Stimulated activated CD8-positive, alpha-beta memory T cell treated with anti-CD3 and anti-CD28 coated beads, Interleukin-15, amount 100 ng/mL, for 4 hours (primary cell): ENCODE measurements around the gene CHCHD6.

Experiments
- DNase-seq, 2 donors: peaks; one replicate each; pipeline ENCODE4 v3.0.0-alpha.2; 2020; ENCODE audit warnings: low read depth in 2 of 2

CHCHD6 gene

DNA sequence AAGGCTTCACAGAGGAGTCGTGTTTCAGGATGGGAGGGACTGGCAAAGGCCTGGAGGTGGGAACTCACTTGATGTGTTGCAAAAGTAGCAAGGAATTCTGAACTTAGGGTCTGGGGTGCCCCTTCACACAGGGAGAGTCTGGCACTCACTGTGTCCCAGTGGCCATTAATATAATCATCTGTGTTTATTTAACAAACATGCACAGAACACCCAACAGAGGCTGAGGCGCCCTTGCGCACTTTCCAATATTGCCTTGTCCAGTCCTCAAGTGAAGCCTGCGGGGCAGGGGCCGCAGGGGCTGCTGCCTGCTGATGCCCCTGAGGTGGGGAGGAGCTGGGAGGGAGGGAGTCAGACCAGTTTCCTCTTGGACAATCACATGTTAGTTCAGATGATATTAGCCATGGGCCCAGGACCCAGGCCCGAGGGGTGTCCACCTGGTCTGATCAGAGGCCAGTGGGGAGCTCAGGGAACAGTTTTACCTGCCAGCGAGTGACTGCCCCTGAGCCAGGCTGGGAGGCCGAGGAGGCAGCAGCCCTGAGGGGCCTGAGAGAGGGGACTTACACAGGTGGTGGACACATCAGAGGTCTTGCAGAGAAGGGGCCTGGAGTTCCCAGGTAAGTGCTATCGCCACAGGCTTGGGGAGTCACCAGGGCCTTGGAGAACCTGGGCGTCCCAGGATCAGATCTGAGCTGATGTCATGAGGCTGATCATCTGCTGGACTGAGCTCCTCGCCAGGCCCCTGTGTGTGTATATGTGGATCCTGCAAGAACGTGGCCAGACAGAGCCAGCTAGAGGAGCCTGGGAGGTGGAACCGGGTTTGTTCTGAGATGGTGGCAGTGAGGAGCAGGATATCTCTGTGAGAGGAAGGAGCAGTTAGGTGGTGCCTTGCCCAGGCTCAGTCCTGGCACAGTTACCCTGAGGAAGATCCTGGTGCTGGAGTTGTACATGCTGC is 35.3 kb upstream of the CHCHD6 start:
- no peak for DNase-seq

DNA sequence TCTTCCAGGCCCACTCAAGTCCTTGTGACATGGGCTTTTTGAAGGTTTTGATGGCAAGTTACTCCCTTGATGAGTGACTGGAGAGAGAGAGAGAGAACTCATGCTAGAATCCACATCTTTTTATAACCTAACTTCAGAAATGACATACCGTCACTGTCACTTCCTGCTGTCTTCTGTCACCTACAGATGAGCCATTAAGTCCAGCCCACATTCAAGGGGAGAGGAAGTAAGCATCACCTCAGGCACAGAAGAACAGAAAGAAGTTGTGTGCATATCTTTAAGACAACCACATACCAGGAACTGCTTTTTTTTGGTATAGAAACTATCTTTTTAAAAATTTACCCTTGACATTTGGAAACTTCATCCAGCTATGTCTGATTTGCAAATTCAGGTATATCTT is 32.5 kb upstream of the CHCHD6 start:
- DNase-seq: no peak

DNA sequence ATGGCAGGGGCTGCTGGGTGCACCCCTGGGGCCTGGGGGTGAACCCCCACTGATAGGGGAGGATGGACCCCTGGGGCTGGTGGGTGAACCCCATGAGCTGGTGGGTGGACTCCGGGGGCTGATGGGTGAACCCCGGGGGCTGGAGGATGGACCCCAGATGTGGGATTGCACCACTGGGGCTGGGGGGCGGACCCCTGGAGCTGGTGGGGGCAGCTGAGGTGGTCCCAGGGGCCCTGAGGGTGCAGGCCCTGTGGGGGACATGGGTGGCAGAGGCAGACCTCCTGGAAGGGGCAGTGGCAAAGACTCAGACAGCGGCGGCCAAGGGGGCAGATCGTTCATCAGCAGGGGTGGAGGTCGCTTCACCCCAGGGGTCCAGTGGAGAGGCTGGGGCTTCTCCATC is 31.7 kb upstream of the CHCHD6 start:
- DNase-seq: no peak

DNA sequence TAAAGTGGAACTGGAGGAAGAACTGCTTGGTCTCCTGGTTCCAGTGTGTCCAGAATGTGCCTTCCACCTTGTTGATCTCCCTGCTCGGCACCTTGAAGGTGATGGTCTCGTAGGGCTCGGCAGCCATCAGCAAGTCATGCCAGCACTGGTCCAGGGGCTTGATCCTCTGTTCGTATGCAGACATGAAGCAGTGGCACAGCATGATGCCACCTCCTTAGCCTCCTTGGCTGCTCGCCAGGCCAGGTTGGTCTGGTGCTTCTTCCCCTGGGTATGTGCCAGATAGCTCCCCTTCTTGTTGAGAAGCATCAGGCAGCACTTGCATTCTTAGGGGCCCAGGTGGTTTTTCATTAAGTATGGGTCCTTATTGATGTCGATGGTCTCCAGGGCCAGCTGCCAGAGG is 31.3 kb upstream of the CHCHD6 start:
- DNase-seq: no peak

DNA sequence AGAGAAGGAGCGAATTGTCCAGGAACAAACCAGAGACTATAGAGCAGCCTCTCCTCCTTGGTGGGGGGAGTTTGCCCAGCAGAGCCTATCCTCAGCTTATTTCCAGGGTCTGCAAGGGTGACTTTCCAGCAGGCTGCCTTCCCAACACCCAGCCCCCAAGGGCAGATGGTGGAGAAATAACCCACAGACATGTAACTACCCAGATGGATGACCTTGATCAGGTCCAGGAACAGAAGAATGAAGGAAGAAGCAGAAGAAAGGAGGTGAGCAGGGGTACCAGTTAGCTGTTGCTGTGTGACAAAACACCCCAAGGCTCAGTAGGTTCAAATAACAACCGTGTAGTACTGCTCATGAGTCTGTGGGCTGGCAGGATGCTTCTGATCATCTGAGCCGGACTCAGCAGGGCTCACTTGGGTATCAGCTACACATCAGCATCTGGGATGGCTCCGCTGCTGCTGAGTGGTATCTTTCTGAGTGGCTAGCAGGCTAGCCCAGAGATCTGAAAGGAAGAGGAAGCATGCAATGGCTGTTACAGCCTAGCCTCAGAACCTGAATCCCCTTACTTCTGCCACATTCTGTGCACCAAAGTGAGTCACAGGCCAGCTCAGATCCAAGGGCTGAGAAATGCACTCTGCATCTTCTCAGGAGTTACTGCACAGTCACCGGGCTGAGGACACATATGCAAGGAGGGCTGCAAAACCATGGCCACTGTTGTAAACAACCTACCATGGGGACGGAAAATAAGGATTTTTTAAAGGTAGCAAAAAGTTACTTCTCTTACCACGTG is 26.9 kb upstream of the CHCHD6 start:
- DNase-seq: no peak

DNA sequence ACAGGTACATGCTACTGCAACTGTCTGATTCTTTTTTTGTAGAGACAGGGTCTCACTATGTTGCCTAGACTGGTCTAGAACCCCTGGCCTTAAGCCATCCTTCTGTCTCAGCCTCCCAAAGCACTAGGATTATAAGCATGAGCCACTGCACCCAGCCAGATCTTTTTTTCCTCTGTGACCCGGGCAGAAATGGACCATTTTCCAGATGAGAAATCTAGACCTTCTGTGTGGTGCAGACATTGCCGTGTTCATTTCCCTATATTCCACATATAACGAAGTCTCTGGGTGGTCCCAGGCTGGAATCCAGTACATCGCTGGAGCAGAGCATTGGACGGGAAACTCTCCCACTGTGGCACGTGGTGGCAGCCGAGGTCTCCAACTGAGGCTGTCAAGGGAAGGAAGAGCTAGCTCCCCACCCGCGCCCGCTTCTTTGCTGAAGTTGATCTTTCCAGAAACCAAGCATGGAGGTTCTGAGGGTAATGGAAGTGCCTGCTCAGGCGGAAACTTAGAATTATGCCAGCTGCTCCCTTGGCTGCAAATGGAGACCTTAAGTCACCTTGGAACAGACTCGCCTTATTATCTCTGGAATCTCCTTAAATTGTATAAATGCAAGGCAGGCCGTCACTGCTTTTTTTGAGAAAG is 26.1 kb upstream of the CHCHD6 start:
- DNase-seq: no peak

DNA sequence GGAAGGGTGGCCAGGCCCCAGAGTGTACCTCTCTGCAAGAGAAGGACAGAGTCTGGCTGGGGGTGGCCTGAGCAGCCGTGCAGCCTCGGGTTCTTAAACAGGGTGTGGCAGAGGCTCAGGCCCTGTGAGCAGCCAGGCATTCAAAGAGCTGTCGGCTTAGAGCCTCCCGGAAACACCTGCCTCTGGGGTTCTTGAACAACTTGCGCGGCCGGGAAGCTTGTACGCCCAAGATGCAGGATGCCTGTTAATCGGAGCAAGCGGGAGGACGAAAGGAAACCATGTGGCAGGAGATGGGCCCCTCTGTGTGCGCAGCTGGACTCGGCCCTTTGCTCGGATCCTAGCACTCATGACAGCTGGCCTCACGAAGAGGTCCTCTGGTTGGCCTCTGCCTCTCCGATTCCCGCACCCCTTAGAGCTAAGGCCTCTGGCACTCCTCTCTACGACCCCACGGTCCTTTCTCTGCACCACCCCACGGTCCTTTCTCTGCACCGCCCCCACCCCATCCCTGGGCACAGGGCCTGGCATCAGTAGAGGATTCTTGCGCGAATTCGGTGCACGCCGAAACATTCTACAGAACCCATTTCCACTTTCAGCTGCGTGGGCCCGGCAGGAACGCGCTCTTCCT is 25.2 kb upstream of the CHCHD6 start:
- no peak for DNase-seq

DNA sequence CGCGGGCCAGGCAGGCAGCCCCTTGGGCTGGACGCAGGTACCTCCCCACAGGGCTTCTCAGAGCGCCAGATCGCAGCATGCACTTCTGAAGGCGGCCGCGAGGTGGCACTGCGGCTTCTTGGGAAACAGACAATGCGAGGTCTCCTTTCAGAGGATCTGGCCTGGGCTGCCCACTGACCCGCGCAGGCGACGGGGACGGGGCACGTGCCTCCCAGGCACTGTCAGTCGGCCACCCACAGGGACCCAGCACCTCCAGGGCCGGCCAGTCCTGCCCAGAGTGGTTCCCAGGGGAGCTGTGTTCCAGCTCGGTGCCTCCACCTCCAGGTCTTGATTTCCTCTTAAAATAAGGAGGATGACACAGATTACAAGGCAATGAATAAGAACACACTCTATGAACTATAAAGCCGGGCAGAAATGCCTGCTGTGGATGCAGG is 24.7 kb upstream of the CHCHD6 start:
- DNase-seq: peak; percentile 44 to 53

DNA sequence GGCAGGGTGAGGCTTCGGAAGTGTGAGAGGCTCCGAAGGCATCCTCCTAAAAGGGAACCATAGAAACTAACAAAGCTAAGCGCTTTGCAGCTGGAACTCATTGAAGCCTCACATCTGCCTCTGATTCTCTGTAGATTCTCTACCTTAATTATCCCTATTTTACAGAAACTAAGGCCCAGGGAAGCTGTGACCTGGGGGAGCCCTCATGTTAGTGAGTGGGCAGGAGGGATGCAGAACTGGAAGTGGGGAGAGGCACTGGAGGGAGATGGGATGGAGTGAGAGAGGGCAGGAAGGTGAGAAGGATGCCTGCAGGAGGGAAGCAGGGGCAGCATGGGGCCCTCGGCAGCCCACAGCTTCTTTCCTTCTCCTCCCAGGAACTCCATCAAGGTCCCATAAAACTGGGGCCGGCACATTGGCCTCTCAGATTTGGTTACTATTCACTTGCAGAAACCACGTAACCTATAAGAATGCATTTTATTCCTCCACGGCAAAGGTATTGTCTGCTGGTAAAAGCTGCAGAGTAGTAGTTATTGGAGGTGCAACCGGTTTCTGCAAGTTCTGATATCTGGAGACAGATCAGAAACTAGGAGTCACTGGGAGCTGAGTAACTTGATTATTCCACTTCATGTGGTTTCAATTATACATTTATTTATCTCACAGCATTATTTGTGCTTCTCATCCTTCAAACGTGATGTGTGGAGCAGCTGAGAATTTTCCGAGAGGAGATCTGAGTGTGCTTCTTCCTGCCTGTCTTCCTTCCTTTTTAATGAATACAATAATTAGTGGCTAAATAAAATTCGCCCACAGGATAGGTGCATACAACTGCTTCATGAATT is 24.0 kb upstream of the CHCHD6 start:
- DNase-seq: no peak

DNA sequence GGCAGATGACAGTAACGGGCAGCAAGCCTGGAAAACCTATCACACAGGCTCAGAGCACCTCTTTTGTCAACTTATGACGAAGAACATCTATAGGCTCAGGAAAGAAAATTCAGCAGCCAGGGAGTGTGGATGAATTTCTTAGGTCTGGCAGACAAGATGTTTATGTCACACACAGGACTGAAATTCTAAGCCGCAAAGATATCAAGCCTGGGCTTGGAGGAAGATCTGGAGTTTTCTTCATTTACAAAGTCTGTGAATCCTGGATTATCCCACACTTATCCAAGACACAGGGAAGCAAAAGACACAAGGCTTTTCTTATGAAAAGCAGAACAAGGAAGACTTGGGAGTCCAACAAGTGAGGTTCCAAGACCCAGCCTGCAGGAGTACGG is 23.4 kb upstream of the CHCHD6 start:
- DNase-seq: no peak

DNA sequence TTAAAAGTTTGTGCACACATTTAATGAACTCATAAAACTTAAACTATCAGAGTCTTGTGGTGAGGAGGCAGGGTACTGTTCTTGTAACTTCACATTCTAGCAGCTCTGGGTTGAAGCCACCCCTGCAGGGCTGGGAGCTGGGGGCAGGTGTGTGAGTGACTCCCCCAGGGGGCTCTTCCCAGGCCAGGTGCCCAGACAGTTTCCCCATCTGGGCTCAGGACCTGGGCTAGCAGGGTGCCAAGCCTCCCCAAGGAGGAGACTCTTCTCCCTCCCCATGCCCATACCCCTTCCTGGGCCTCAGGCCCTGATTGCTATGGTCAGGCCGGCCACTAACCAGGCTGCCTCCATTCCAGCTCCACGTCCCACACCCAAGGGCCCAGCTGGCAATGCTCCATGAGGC is 22.0 kb upstream of the CHCHD6 start:
- DNase-seq: no peak

DNA sequence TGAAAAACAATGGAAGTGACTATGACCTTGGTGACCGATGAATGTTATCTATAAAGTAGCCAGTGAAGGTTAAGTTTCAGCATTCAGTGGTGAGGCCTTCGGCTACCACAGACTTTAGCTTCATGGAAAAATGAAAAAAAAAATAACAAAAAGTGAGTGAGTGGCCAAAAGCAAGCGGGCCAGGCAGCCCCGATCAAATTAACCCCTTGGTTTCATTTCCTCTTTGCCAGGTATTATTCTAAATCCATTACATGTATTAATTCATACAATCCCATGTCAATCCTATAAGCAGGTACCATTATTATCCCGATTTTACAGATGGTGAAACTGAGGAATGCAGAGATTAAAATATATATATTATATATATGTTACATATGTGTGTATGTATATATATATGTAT is 21.0 kb upstream of the CHCHD6 start:
- DNase-seq: no peak

DNA sequence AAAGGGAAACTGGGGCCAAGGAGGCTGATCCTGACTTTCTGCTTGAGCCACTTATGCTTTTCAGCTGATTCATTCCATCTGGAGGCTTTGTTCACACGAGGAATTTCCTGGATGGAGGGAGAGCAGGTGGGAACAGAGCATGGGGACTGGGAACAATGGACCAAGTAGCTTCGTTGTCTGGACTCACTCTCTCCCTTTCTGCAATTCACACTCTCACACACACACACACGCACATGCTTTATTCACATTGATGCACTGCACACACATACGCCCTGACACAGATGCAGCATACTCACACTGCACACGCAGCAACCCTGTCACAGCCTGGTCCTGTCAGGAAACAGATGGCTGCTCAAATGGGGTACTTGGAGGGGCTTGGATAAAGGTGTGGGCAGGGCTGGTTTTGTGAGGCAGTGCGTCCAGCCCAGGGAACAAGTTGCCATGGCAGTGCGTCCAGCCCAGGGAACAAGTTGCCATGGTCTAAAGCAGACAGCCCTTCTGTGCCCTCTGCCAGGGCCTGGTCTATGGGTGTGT is 19.8 kb upstream of the CHCHD6 start:
- no peak for DNase-seq

DNA sequence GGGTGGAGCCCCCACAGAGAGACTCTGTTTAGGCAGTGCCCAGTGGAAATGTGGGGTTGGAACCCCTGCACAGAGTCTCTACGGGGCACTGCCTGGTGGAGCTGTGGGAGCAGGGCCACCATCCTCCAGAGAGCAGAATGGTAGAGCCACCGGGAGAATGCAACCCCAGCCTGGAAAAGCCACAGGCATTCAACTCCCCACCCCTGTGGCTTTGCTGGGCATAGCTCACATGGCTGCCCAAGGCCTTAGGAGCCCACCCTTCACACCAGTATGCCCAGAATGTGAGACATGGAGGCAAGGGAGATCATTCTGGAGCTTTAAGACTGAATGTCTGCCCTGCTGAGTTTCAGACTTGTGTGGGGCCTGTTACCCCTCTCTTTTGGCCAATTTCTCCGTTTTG is 19.0 kb upstream of the CHCHD6 start:
- DNase-seq: no peak

DNA sequence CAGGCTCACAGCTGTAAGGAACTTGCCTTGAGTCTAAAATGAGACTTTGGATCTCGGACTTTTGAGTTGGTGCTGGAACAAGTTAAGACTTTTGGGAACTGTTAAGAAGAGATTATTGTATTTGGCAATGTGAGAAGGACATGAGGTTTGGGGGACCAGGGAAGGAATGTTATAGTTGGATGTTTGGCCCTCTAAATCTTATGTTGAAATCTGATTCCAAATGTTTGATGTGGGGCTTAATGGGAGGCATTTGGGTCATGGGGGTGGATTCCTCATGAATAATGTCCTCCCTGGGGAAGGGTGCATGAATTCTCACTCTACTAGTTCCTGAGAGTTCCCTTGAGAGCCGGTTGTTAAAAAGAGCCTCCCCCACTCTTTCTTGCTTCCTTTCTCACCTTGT is 18.5 kb upstream of the CHCHD6 start:
- no peak for DNase-seq

DNA sequence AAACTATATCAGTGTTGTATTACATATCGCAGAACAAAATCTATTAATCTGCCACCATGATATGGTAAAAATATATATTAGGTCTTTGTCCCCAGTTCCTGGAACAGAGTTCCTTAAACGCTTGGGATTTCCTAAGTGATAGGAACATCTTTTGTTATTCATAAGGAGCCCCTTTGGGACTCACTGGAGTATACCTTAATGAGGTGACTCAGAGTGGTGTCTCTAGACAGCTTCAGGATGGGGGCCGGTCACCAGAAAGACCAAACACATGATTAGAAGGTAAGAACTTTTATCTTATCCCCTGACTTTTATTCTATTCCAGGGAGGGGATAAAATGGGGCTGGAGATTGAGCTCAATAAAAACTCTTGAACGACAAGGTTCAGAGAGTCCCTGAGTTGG is 12.3 kb upstream of the CHCHD6 start:
- DNase-seq: no peak

DNA sequence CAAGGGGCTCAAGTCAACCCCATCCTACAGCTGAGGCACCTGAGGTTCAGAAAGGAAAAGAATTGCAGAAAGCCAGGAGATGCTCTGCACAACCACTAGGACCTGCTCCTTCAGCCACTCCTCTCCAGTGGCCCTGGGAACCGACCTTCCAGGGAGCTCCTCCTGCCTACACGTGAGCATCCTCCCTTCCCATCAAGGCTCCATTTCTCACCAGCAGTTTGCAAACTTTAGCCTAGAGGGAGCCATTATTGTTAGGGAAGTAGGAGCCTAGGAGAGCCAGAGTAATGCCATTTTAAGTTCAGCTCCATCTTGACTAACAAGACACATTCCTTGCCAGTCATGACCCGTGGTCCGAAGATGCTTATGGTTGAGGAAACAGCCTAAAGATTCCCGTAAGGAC is 11.2 kb upstream of the CHCHD6 start:
- DNase-seq: no peak

DNA sequence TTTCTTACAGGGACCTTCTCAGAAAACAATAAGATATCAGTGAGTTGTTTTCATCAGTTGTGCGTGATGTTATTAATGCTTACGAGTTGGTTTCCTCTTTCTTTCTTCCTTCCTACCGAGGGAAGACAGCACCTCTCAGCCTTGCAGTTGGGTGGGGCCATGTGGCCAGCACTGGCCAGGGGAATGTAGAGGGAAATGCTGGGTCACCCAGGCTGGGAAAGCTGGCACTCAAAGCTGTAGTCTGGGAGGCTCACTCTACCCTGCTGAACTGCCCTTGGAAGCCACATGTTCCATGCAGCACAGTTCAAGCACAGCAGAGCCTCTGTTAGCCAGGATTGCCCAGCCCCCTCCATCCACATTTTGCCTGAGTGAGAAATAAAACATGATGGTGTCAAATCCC is 10.1 kb upstream of the CHCHD6 start:
- DNase-seq: no peak

DNA sequence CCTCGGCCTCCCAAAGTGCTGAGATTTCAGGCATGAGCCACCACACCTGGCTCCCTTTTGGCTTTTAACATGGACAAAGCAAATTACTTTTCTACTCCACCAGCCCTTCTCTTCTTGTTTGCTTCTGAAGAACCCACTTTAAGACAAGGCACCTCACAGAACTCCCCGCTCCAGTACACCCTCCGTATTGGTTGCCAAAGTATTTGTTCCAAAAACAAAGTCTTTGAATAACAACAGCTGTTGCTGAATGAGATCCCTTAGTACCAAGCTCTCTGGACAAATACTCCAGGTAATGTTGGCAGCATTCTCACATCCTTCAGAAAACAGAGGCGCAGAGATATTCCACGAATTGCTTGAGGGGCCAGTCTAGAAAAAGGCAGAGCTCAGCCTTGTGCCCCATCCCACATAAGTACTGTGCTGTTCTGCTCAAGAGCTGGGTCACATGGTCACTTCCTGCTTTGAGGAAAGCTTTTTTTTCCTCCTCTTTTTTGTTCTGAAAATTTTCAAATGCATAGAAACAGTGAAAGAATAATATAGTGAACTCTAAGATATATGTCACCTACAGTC is 7.3 kb upstream of the CHCHD6 start:
- no peak for DNase-seq

DNA sequence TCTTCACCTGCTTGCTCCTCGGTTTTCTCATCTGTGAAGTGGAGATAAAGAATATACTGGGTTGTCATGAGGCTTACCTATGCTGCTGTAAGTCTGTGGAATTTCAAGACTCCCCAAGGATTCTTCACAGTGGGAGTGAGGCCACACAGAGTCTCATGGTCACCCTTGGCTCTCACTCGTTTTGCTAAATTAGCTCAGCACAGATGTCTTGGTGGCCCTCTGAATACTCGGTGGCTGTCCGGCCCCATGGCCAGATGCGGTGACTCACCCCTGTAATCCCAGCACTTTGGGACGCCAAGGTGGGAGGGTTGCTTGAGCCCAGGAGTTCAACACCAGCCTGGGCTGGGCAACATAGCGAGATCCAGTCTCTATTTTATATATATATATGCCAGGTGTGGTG is 5.0 kb upstream of the CHCHD6 start:
- no peak for DNase-seq
